Keratinocyte (primary cell): ENCODE measurements around the gene ITPA.

Source experiments
- CTCF ChIP-seq, 3 experiments: IDR thresholded peaks in 1 of 3; conservative IDR thresholded peaks in 1 of 3; optimal IDR thresholded peaks in 1 of 3; 2 replicates in 2 of 3; 3 replicates in 1 of 3; pipeline versions ENCODE3 to v1.5.1; 2011; ENCODE audit warnings: low read length in 3 of 3, mild to moderate bottlenecking in 3 of 3, moderate library complexity in 2 of 3, control low read depth in 1 of 3, inconsistent platforms in 1 of 3; ENCODE audit not compliant: insufficient read depth in 2 of 3; ENCODE audit errors: extremely low read depth in 1 of 3
- EZH2 ChIP-seq: IDR thresholded peaks from one replicate; pipeline ENCODE4 v1.6.1; 2012; ENCODE audit warnings: inconsistent platforms, mild to moderate bottlenecking, low read length, moderate library complexity

- TF ChIP-seq CTCF (optimal IDR thresholded peaks at IDR 0.05 in 1 of 3, IDR thresholded peaks at IDR 0.05 in 1 of 3, conservative IDR thresholded peaks at IDR 0.05 in 1 of 3; ENCODE audit: extremely low read depth in 1 of 3, insufficient read depth in 2 of 3, low read length in 3 of 3) (no peak), EZH2 (no peak)
Observed at GRCh38 chr20:3228750-3229032, 19.4 kb downstream of the ITPA start.
